GM18508 (cell line): Measurements from ENCODE around the gene CALCOCO2.
"Not testable (repeated sequence)": the region's sequence is repeated elsewhere in the genome, so short reads cannot be mapped to it uniquely, and the experiment has no call there.

ENCODE experiments used
- ATAC-seq: cut with Tn5 transposase; IDR thresholded peaks from one replicate; pipeline ENCODE4 v1.9.1; 2021; ENCODE audit warnings: moderate number of reproducible peaks; ENCODE audit not compliant: insufficient read depth, unreplicated experiment

Gene CALCOCO2

DNA sequence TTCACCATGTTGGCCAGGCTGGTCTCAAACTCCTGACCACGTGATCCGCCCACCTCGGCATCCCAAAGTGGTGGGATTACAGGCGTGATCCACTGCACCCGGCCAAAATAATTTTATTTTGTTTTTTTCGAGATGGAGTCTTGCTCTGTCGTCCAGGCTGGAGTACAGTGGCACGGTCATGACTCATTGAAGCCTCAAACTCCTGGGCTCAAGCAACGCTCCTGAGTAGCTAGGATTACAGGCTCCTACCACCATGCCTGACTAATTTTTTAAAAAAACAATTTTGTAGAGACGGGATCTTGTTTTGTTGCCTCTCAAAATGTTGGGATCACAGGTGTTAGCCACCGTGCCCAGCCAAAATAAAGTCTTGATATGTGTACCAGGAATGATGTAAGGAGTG lies 11.4 kb upstream of the CALCOCO2 start:
- ATAC-seq = no peak

DNA sequence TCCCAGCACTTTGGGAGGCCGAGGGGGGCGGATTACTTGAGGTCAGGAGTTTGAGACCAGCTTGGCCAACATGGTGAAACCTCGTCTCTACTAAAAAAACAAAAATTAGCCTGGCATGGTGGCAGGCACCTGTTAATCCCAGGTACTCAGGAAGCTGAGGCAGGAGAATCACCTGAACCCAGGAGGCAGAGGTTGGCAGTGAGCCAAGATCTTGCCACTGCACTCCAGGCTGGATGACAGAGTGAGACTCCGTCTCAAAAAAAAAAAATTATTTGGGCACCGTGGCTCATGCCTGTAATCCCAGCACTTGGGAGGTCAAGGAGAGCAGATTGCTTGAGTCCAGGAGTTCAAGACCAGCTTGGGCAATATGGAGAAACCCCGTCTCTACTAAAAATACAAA lies 9.9 kb upstream of the CALCOCO2 start:
- not testable (repeated sequence) for ATAC-seq

DNA sequence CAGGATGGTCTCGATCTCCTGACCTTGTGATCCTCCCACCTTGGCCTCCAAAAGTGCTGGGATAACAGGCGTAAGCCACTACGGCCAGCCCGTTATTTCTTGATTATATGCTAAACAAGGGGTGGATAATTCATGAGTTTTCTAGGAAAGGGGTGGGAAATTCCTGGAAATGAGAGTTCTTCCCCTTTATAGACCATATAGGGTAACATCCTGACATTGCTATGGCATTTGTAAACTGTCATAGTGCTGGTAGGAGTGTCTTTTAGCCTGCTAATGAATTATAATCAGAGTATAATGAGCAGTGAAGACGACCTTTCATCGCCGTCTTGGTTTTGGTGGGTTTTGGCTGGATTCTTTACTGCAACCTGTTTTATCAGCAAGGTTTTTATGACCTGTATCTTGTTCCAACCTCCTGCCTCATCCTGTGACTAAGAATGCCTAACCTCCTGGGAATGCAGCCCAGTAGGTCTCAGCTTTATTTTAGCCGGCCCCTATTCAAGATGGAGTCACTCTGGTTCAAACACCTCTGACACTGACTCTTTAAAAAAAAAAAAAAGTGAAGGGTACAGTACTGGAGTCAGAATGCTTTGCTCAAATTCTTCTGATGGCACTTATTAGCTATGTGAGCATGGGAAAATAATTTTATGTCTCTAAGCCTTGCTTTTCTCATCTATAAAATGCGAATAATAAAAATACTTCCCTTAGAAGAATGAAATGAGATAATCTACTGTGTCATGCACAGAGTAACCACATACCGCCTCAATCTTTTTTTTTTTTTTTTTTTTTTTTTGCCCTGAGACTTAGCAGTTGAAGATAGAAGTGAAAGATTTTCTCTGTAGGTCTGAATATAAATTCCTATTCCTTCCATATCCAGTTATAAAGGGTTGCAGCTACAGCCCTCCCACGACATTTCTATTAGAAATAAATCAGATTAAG lies 5.1 kb upstream of the CALCOCO2 start:
- ATAC-seq = no peak

DNA sequence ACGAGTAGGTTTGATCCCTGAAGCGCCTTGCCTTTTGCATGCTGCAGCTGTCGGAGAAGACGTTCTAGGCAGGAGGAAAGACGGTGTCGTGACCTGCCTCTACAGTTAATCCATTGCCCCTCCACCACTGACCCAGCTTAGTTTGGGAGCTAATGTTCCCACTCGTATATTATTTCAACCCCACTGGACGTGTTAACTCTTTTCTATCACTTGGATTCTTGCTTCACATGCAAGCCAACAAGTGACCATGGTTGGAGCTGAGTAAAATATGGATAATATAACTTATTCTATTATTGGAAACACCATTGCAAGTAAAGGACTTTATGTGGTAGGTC lies 681 bp downstream of the CALCOCO2 start:
- ATAC-seq = no peak

DNA sequence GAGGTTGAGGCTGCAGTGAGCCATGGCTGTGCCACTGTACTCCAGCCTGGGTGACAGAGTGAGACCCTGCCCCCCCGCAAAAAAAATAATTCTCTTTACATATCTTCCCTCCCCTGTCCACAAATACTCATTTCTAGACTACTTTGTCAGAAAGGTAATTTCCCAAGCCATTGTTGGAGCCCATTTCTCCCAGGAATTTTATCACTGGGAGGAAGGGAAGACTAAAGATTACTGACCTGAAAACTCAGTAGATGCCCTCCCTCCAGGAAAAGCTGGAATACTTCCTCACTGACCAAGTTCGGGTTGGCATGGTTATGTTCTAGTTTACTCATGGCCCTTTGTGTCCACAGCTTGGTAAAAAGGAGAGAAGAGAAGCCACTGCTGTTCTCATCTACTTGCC lies 4.1 kb downstream of the CALCOCO2 start:
- ATAC-seq = no peak

DNA sequence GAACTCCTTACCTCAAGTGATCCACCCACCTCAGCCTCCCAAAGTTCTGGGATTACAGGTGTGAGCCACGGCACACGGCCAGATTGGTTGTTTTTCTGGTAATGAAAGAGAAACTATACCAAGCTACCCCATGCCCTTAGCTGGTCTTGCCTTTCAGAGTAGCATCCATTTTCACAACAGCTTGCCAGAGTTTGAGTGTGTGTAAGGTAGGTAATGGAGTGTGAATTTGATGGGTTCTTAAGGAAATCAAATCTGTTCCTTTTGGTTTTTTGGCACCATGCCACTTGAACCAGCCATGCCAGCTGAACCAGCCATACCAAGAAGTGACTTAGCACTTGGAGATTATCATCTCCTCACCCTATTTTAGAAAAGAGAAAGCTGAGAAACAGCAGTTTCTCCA lies 5.1 kb downstream of the CALCOCO2 start:
- no peak for ATAC-seq

DNA sequence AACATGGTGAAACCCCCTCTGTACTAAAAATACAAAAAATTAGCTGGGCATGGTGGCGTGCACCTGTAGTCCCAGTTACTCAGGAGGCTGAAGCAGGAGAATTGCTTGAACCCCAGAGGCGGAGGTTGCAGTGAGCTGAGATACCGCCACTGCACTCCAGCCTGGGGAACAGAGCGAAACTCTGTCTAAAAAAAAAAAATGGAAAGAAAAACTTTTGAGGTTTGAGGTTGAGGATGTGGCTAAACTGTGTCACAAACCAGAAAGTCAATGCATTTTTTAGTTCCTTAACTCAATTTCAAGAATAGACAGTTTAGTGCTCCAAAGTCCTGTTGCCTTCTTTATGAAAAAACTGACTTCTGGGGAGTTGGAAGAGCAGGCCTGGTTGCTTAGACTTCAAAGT lies 6.6 kb downstream of the CALCOCO2 start:
- ATAC-seq = not testable (repeated sequence)

DNA sequence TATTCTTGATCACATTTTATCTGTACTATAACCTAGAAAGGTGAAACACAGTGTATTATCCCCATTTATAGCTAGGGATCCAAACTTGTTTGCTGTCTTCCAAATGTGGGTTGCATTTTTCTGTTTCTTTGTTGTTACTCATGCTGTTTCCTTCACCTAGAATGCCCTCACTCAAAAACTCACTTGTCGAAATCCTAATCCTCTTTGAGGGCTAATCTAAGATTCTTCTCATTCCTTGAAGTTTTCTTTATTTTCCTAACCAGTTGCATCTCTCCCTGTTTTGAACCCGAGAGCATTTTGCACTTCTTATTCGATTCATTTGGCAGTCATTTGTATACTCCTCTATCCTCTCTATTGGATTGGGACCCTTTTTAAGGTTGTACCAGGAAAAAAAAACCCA lies 9.6 kb downstream of the CALCOCO2 start:
- no peak for ATAC-seq

DNA sequence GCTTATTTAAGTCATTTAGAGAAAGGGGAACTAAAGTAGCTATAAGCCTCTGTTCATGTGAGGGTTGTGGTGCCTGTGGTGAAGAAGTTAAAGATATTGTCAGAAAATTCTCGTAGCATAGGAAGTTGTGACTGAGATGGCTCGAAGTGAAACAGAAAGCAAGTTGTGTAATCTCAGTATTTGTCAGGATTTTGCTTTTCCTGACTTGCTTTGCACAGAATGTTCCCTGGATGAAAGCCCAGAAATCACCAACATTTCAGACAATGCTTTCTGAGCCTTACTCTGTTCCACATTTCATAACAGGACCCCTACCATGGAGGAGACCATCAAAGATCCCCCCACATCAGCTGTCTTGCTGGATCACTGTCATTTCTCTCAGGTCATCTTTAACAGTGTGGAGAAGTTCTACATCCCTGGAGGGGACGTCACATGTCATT lies 10.6 kb downstream of the CALCOCO2 start:
- ATAC-seq = peak; percentile 50

DNA sequence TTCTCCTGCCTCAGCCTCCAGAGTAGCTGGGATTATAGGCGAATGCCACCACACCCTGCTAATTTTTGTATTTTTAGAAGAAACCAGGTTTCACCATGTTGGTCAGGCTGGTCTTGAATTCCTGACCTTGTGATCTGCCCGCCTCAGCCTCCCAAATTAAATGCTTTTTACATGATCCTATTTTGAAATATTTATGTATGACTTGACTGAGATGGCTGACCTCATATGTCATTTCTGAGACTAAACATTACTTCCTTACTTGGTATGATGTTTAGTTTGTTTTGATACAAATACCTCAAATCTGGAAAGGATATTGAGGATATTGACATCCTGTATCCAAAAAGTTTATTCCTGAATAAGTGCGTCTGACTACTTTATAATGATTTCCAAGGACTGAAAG lies 11.9 kb downstream of the CALCOCO2 start:
- no peak for ATAC-seq

DNA sequence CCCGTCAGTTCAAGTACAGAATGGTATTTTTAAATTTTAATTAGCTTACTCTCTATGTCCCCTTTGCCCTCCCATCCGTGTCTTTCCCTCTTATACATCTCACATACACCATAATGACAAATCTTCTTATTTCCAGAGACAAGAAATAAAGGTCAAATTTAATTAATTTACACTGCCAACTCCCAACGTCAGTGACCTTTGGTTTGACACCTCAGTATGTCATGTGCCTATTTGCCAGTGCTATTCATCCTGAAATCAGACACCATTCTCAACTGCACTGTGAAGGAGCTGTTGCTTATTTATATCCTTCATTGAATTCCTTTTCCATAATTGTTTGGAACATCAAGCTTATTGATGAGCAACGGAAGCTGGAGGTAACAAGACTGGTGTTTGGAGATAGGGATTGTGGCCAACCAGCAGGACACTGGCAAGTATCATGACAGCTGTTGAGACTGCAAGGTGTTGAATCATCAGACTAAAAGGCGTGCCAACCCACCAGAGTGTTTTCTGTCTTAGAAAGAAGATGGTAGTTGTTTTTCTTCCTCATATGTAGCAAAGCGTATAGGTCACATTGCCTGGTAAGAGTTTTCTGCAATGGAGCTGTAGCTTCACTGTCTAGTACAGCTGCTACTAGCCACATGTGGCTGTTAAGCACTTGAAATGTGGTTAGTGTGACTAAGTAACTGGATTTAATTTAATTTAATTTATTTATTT lies 12.5 kb downstream of the CALCOCO2 start:
- no peak for ATAC-seq

DNA sequence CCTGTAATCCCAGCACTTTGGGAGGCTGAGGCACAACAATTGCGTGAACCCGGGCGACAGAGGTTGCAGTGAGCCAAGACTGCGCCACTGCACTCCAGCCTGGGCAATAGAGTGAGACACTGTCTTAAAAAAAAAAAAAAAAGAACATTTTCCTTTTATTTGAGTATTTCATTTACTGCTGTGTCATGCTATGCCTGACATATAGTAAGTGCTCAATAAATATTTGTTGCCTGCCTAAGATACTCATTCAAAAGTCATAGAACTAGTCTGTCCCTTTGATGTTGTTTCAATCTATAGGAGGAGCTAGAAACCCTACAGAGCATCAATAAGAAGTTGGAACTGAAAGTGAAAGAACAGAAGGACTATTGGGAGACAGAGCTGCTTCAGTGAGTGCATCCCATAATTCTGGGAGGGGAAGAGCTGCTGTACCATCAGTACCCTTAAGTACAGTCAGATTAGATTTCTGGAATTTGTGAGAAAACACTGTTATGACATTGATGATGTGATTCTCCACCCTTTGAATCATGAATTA lies 20.0 kb downstream of the CALCOCO2 start:
- no peak for ATAC-seq

DNA sequence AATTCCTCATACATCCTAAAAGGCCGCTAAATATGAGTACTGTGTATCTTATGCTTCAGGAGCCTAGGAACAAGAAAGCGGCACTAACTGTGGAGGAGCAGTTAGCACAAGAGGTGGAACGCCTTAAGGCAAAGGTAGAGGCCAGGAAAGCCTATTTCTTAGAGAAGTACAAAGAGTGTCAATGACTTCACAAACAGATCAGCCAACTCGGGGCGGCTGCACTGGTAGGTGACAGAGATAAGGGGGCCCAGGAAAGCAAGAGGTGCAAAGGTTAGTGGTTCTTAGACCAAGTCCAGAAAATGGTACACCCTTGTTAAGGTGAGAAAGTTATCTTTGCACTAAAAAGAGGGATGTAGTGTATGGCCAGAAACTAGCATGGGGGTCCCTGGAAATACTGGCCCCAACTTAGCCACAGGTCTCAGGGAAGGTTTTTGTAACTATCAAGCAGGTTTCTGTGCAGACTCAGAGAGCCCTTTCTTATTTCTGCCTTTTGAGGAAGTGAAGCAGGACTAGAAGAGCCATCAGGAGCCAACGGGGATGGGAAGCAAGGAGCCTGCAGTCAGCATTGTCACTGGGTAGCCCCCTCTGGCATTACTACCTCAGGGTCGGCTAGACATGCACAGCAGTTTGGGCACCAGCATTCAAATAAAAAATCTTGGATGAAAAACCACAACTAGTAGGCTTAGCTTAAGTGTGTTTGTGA lies 24.1 kb downstream of the CALCOCO2 start:
- no peak for ATAC-seq

DNA sequence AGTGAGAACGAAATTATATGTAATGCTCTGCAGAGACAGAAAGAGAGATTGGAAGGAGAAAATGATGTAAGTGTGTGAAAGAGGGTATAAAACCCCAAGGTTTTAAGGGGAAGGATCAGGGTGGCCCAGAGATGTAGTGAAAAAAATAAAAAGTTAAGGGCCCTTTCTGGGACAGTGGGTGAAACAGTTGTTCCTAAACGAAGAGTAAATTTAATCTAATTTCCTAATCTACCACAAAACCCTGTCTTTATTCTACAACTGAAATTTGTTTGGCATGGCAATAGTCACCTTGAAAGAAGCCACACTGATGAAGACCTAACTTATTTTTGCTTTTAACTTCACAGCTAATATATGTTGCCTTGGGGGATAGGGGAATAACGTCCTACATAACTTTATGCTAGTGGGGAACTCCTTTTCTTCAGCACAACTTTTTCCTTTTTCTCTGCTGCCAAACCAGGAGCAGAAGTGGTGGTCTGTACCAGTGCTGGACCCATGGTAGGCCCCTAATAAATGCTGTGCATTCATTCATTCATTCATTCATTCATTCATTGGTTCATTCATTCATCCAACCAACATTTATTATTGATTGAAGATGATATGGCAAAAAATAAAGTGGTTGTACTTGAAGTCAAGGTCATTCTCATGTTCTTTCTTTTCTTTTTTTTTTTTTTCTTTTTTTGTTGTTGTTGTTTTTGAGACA lies 25.4 kb downstream of the CALCOCO2 start:
- ATAC-seq = no peak

DNA sequence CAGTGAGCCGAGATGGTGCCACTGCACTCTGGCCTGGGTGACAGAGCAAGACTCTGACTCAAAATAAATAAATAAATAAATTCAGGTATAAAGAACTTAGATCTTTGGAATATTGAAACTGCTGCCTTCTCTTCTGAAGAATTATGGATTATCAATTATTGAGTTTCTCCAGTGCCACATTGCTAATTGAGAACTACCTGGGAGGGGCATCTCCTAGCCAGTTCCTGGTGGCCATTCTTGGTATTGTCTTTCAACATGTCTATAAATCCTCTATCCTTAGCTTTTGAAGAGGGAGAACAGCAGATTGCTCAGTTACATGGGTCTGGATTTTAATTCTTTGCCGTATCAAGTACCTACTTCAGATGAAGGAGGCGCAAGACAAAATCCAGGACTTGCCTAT lies 29.2 kb downstream of the CALCOCO2 start:
- ATAC-seq = no peak

DNA sequence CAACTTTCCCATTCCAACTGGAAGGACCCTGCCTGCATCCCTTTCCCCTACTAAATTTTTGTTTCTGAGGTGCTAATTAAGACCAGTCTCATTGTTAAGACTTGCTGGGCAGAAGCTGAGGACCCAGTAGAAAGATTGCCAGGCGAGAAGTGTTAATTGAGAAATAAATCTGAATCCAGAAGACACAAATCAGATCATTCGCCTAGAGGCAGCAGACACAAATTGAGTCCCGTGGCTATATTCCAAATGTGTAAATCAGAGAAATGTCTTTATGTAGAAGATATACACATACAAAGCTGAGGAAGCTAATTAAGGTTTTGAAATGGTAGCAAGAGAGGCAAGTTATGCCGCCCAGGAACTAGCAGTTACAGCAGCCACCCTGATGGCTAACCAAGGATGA lies 29.6 kb downstream of the CALCOCO2 start:
- ATAC-seq = no peak

DNA sequence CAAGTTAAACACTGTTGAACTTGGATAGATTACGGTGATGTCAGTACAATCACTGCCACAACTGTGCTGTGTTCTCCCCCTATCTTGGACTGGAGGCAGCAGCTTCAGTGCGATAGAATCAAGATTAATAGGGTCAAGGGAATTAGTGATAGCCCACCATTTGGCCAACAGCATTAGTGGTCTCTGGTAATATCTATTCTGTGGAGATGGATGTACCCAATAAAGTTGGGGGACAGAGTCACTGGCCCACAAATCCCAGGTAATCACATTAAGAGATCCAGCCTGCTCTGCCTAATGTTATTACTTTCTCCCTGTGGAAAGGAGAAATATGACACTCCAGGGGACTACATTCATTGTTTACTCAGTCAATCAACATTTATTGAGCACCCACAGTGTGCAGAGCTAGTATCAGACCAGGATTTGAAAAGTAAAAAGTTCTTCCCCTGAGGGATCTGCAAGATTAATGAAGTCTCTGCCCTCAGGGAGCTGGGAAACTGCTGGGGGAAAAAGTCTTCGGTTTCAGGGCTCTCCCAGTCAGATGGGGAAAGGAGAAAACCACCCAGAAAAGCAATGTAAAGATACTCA lies 38.2 kb downstream of the CALCOCO2 start:
- no peak for ATAC-seq

DNA sequence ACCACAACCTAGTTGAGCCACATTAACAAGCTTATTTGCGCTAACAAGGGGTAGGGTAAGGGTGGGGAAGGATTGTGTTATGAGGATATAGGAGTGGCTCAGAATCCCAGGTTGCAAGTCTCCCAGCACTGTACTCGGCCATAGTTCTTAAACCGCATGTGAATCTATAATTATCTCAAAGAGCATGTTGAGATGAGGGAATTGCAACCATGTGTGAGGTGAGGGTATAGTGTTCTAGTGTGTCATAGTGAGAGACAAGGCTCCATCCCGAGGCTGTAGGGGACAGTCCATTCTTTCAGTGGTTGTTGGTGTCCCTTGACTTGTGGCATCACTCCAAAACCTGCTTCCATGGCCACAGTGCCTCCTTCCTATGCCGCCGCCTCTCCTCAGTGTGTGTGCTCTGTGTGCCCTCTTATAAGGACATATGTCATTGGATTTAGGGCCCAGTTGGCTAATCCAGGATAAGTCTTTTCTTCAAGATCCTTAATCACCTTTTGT lies 39.0 kb downstream of the CALCOCO2 start:
- no peak for ATAC-seq

DNA sequence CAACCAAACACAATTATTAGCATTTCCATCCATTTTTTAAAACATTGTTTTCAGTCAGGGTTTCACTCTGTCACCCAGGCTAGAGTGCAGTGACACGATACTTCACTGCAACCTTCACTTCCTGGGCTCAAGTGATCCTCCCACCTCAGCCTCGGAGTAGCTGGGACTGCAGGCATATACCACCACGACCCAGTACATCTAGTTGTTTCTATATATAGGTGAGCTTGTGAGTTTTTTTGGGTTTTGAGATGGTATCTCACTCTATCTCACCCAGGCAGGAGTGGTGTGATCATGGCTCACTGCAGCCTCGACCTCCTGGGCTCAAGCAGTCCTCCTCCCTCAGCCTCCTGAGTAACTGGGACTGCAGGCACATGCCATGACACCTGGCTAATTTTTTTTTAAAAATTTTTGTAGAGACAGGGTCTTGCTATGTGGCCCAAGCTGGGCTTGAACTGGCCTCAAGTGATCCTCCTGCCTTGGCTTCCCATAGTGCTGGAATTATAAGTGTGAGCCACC lies 40.3 kb downstream of the CALCOCO2 start:
- ATAC-seq = no peak
